Stimulated activated CD4-positive, alpha-beta T cell treated with anti-CD3 and anti-CD28 coated beads, Interleukin-15, amount 100 ng/mL, for 24 hours (primary cell): Measurements from ENCODE around the gene GPX6.
"Not testable (repeated sequence)": the region's sequence is repeated elsewhere in the genome, so short reads cannot be mapped to it uniquely, and the experiment has no call there.

ENCODE experiments used
- DNase-seq: peaks from one replicate; pipeline ENCODE4 v3.0.0-alpha.2; 2020

The GPX6 gene

DNA sequence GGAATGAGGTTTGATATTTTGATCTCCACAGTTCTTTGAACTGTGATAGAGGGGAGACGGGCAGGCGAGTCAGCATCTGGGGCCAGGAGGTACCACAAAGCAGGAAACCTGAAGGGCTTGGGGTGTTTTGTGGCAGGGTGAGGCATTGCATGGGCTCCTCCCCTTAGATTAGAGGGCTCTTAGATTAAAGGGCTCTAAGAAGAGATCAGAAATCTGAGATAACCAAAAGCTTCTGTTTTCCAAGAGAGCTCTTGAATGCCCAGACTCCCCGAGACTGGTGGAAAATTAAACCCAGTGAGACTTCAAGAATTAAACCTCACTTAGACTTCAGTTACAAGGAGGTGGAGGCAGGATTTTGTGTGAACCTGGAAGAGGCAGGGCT lies 7.6 kb upstream of the GPX6 start:
- DNase-seq, result peak; percentile 32

- DNase-seq, result no peak
Measured at GRCh38 chr6:28522594-28523240, 7.1 kb upstream of the GPX6 start.

GRCh38 chr6:28517964-28518363 lies 2.4 kb upstream of the GPX6 start:
- no peak for DNase-seq

DNA sequence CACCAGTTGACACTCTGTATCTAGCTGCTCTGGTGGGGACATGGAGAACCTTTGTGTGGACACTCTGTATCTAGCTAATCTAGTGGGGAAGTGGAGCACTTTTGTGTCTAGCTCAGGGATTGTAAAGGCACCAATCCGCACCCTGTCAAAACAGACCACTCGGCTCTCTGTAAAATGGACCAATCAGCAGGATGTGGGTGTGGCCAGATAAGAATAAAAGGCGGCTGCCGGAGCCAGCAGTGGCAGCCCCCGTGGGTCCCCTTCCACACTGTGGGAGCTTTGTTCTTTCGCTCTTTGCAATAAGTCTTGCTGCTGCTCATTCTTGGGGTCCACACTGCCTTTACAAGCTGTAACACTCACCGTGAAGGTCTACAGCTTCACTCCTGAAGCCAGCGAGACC lies 3.2 kb downstream of the GPX6 start:
- not testable (repeated sequence) for DNase-seq

DNA sequence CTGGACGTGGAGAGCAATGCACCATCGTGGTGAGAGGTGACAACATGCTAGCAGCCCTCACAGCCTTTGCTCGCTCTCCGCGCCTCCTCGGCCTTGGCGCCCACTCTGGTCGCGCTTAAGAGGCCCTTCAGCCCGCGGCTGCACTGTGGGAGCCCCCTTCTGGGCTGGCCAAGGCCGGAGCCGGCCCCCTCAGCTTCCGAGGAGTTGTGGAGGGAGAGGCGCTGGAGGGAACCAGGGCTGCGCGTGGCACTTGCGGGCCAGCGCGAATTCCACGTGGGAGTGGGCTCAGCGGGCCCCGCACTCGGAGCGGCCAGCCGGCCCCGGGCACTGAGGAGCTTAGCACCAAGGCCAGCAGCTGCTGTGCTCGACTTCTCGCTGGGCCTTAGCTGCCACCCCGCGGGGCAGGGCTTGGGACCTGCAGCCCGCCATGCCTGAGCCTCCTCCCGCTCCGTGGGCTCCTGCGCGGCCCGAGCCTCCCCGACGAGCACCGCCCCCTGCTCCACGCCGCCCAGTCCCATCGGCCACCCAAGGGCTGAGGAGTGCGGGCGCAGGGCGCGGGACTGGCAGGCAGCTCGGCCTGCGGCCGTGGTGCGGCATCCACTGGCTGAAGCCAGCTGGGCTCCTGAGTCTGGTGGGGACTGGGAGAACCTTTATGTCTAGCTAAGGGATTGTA lies 3.8 kb downstream of the GPX6 start:
- DNase-seq, result no peak

- no peak for DNase-seq
Measured at GRCh38 chr6:28506807-28507475, 8.7 kb downstream of the GPX6 start.

GRCh38 chr6:28505733-28506132 lies 9.9 kb downstream of the GPX6 start:
- no peak for DNase-seq

DNA sequence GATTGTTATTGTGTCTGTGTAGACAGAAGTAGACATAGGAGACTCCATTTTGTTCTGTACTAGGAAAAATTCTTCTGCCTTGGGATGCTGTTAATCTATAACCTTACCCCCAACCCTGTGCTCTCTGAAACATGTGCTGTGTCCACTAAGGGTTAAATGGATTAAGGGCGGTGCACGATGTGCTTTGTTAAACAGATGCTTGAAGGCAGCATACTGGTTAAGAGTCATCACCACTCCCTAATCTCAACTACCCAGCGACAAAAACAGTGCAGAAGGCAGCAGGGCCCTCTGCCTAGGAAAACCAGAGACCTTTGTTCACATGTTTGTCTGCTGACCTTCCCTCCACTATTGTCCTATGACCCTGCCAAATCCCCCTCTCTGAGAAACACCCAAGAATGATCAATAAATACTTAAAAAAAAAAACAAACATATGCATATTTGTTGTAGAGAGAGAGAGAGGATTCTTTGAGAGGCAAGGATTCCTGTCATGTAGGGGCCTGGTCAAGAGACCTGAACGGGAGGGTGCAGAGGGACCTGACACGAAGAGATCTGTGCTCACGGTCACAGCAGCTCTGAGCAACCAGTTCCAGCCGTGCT lies 12.8 kb downstream of the GPX6 start:
- not testable (repeated sequence) for DNase-seq

DNA sequence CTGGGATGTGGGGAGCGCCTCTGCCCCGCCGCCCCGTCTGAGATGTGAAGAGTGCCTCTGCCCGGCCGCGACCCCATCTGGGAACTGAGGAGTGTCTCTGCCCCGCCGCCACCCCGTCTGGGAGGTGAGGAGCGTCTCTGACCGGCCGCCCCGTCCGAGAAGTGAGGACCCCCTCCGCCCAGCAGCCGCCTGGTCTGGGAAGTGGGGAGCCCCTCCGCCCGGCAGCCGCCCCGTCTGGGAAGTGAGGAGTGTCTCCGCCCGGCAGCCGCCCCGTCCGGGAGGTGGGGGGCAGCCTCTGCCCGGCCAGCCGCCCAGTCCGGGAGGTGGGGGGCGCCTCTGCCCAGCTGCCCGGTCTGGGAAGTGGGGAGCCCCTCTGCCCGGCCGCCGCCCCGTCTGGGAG lies 13.5 kb downstream of the GPX6 start:
- not testable (repeated sequence) for DNase-seq

GRCh38 chr6:28501259-28501658 lies 14.3 kb downstream of the GPX6 start:
- no peak for DNase-seq

DNA sequence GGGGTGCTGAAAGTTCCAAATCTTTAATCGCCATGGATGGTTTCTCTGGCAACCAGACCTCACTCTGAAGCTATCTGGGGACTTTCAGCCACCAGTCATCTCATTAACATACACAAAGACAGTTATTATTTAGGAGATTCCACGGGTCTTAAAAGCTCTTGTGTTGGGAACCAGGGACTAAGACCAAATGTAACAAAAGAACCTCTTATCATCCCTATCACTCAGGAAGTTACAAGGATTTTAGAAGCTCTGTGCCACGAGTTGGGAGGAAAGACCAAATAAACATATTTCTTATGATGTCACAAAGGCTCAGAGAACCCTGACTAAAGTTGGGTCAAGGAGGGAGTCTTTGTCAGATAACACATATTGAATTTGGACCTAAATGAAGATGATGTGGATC lies 17.7 kb downstream of the GPX6 start:
- DNase-seq, result no peak

GRCh38 chr6:28497306-28497705 lies 18.3 kb downstream of the GPX6 start:
- DNase-seq, result no peak

GRCh38 chr6:28496099-28496779 lies 19.4 kb downstream of the GPX6 start:
- DNase-seq, result no peak

DNA sequence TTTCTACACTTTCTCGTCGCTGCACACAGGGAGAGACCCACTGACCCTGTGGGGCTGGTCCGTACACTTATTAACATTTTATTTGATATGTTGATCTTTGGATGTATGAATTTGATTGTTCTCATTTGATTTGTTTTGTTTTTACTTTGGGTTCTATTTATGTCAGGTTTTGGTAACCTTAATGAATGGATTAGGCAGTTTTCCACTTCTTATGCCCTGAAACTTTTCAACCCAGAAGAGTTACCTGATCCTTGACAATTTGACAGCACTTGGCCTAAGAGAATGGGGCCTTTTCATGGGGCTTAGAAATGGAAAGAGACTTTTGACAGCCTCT lies 23.6 kb downstream of the GPX6 start:
- DNase-seq, result no peak

DNA sequence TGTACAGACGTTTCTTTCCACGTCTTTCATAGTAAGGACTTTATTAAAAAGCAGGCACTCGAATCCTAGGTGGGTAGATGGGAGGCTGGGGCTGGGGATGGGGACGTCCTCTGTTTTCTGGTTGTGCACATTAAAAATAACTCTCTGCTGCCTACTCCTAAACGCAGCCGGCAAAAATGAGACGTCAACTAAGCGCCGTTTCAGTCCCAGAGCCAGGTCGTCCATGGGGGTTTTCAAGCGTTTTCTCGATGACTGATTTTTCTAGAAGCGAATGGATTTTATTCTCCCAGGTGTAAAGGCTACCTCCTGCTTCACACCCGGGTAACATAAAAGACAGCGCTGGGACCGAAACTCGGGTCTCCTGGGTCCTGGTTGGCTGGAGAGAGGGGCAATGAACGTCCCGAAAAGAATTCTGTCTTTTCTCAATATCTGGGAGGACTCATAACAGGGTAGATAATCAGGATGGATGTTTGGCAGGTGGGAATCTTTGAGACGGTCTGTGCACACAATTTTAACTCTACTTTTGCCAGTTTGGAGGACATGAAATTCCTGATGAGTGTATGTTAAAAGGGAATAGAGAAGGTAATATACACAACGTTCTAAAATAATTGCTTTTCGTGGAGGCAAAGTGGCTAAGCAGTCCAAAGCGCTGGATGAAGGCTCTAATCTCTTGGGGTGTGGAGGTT lies 25.2 kb downstream of the GPX6 start:
- DNase-seq, result peak; percentile 24

GRCh38 chr6:28489366-28490204 lies 26.0 kb downstream of the GPX6 start:
- peak; percentile 67 for DNase-seq

DNA sequence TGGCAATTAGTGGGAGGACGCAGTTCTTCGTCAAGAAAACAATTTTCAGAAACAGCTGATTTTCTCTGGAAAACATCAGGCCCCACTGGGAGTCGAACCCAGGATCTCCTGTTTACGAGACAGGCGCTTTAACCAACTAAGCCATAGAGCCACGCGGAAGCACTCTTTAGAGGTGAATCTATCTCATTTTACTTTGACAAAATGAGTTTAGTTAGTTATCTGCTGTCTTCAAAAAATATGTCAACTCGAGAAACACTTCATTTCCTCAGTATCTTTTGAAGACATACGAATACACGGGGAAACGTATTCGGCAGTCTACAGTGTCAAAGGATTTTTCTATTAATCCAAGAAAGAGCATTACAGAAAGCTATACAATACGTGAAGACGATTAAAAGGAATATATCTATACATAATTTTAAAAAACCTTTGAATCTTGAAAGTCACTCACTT lies 26.7 kb downstream of the GPX6 start:
- peak; percentile 68 for DNase-seq

DNA sequence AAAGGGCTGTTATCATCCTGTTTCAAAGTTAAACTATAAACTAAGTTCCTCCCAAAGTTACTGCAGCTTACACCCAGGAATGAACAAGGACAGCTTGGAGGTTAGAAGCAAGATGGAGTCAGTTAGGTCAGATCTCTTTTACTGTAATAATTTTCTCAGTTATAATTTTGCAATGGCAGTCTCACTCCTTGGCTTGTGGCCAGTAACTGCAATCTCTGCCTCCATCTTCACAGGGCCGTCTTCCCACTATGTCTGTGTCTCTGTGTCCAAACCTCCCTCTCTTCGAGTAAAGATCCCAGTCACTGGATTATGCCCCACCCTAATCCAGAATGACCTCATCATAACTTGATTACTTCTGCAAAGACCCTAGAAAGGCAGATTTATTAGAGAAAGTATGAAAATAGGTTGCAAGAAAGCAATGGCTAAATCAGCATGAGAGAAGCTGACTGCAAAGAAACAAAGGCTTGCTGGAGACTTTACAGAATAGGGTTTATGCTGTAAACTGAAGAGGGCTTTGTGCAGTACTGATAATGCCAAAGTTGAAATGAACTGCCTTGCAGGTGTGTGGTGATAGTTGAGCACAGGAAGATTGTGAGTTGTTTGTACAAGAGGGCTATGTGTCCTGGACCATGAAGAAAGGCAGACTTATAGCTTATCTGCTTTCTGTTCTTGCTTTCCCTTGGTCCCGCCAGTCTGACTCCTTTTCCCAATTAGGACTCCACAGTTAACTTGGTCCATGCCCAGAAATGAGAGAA lies 28.4 kb downstream of the GPX6 start:
- no peak for DNase-seq

DNA sequence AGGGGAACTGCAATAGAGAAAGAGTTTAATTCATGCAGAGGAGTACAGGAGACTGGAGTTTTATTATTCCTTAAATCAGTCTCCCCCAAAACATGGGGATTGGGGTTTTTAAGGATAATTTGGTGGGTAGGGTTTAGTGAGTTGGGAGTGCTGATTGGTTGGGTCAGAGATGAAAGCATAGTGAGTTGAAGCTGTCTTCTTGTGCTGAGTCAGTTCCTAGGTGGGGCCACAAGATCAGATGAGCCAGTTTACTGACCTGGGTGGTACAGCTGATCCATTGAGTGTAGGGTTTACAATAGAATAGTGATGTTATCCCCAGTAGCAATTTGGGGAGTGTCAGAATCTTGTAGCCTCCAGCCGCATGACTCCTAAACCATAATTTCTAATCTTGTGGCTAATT lies 29.1 kb downstream of the GPX6 start:
- DNase-seq, result no peak

GRCh38 chr6:28485482-28485881 lies 30.1 kb downstream of the GPX6 start:
- DNase-seq, result no peak
